A549 (cell line): ENCODE measurements around the gene CLCN7. TPM values are rescaled to one million over a fixed set of nuclear protein-coding genes. Genes with fewer than 3 reads are reported as not detected.

Source experiments
- ATAC-seq, 2 experiments: fragments of 200-7000 bp in 1 of 2; fragments of >200 bp in 1 of 2; cut with Nextera tagmentation in 1 of 2; cut with Tn5 transposase in 1 of 2; 3 replicates each; pipeline versions ENCODE4 v1.8.0 to v1.9.1; 2018 to 2020; ENCODE audit warnings: mild to moderate bottlenecking in 1 of 2, moderate library complexity in 1 of 2
- CTCF ChIA-PET: fragments of 300-600 bp; sonication (Branson Sonifier 250); formaldehyde crosslinking; extraction: SDS; loops from one replicate; lab custom pipeline; 2021; ENCODE audit warnings: antibody characterized with exemption, inconsistent platforms; lab: Yijun Ruan, JAX
- POLR2A ChIA-PET: fragments of 350-600 bp; formaldehyde crosslinking; extraction: SDS; loops from one replicate; lab custom pipeline; 2021; ENCODE audit warnings: antibody characterized with exemption, inconsistent platforms; lab: Yijun Ruan, JAX
- DNase-seq, 2 experiments: peaks; one replicate each; pipeline versions ENCODE4 v3.0.0 to v3.0.0-alpha.2; 2011 to 2016; ENCODE audit warnings: low read depth in 1 of 2, low spot score in 1 of 2
- FAIRE-seq: peaks from 2 replicates; lab custom pipeline; 2011; peaks lifted over from hg19 to GRCh38; lab: Jason Lieb, UNC
- H3K27ac ChIP-seq, 2 experiments: fragments of >200 bp; sonication (Bioruptor Twin); formaldehyde crosslinking; 3 replicates each; pipeline ENCODE4 v1.5.1; 2016 to 2017
- H3K4me1 ChIP-seq: fragments of >200 bp; sonication (Bioruptor Twin); formaldehyde crosslinking; 3 replicates; pipeline ENCODE4 v1.6.1; 2016
- H3K4me2 ChIP-seq: fragments of >200 bp; sonication (Bioruptor Twin); formaldehyde crosslinking; 3 replicates; pipeline ENCODE4 v1.6.1; 2016
- H3K4me3 ChIP-seq: fragments of >200 bp; sonication (Bioruptor Twin); formaldehyde crosslinking; 3 replicates; pipeline ENCODE4 v1.5.1; 2016
- H3K9me3 ChIP-seq: fragments of >200 bp; sonication (Bioruptor Twin); formaldehyde crosslinking; 3 replicates; pipeline ENCODE4 v1.6.1; 2016
- CBX2 ChIP-seq: fragments of 200-600 bp; sonication (generic); IDR thresholded peaks from 2 replicates; pipeline ENCODE4 v1.6.1; 2016; ENCODE audit warnings: low read depth, mild to moderate bottlenecking, borderline replicate concordance
- CEBPB ChIP-seq, 2 experiments: fragments of >200 bp in 1 of 2; sonication (Bioruptor Twin) in 1 of 2; formaldehyde crosslinking in 1 of 2; IDR thresholded peaks; 2 replicates each; pipeline ENCODE4 v1.6.1; 2012 to 2016
- EP300 ChIP-seq, 2 experiments: fragments of >200 bp; sonication (Bioruptor Twin); formaldehyde crosslinking; IDR thresholded peaks; 2 replicates in 1 of 2; 3 replicates in 1 of 2; pipeline ENCODE4 v1.6.1; 2016 to 2017
- FOSB ChIP-seq: fragments of 250-450 bp; sonication (Bioruptor Pico); IDR thresholded peaks from 2 replicates; pipeline ENCODE4 v1.5.0; 2020; ENCODE audit warnings: mild to moderate bottlenecking, moderate library complexity
- FOXS1 ChIP-seq: fragments of 250-450 bp; sonication (Bioruptor Pico); IDR thresholded peaks from 2 replicates; pipeline ENCODE4 v1.5.0; 2020; ENCODE audit warnings: mild to moderate bottlenecking, moderate library complexity
- GATA3 ChIP-seq: IDR thresholded peaks from 2 replicates; pipeline ENCODE4 v1.6.1; 2012; ENCODE audit warnings: borderline replicate concordance
- HEYL ChIP-seq: fragments of 250-450 bp; sonication (Bioruptor Pico); IDR thresholded peaks from 2 replicates; pipeline ENCODE4 v1.8.0; 2021; ENCODE audit warnings: mild to moderate bottlenecking, moderate library complexity
- JUN ChIP-seq, 2 experiments: fragments of >200 bp; sonication (Bioruptor Twin); formaldehyde crosslinking; IDR thresholded peaks; 2 replicates in 1 of 2; 3 replicates in 1 of 2; pipeline ENCODE4 v1.6.1; 2016 to 2017
- JUNB ChIP-seq: fragments of >200 bp; sonication (Bioruptor Twin); formaldehyde crosslinking; IDR thresholded peaks from 2 replicates; pipeline ENCODE4 v1.6.1; 2016
- NR3C1 ChIP-seq: fragments of >200 bp; sonication (Bioruptor Twin); formaldehyde crosslinking; IDR thresholded peaks from 3 replicates; pipeline ENCODE4 v1.6.1; 2017
- PHF8 ChIP-seq: fragments of 200-600 bp; sonication (generic); IDR thresholded peaks from 2 replicates; pipeline ENCODE4 v1.6.1; 2016; ENCODE audit warnings: low read depth, mild to moderate bottlenecking, antibody characterized with exemption, moderate library complexity, borderline replicate concordance
- RCOR1 ChIP-seq: fragments of 150-350 bp; IDR thresholded peaks from 2 replicates; pipeline ENCODE4 v1.6.1; 2014; ENCODE audit warnings: antibody characterized with exemption, low read length, low read depth
- RNF2 ChIP-seq: fragments of 200-600 bp; sonication (generic); IDR thresholded peaks from 2 replicates; pipeline ENCODE4 v1.6.1; 2016; ENCODE audit warnings: low read depth, mild to moderate bottlenecking, antibody characterized with exemption, moderate library complexity, borderline replicate concordance
- WGBS: methylation state at CpG from one replicate; pipeline ENCODE4 v1.1.6; 2017; ENCODE audit errors: missing lambda C conversion rate; 5-methylcytosine and 5-hydroxymethylcytosine counted together
- polyA plus RNA-seq, 4 experiments: library from polyadenylated mRNA; depleted of rRNA in 3 of 4; stranded (reverse); fragments of >200 nt; fragmentation: RNase III in 1 of 4; extraction: RNeasy Plus Mini Kit Qiagen cat#74134 plus additional on column Dnase treatment in 1 of 4; gene quantifications; 2 replicates in 3 of 4; 3 replicates in 1 of 4; pipeline ENCODE4 v1.2.3, GENCODE V29; 2011 to 2017
- TF ChIP-seq, protein P1 (sequence below): IDR thresholded peaks from 2 replicates; pipeline ENCODE4 v1.6.1; 2012
- TF ChIP-seq, protein P2 (sequence below): fragments of >200 bp; sonication (Bioruptor Twin); formaldehyde crosslinking; IDR thresholded peaks from 3 replicates; pipeline ENCODE4 v1.5.1; 2016
- TF ChIP-seq, protein P3 (sequence below): fragments of 250-450 bp; sonication (Bioruptor Pico); IDR thresholded peaks from 2 replicates; pipeline ENCODE4 v1.5.0; 2020; ENCODE audit warnings: low read depth, mild to moderate bottlenecking, moderate library complexity
- TF ChIP-seq, protein P4 (sequence below): fragments of >200 bp; sonication (Bioruptor Twin); formaldehyde crosslinking; IDR thresholded peaks from 2 replicates; pipeline ENCODE4 v1.6.1; 2016
- TF ChIP-seq, protein P5 (sequence below): fragments of 450-650 bp; IDR thresholded peaks from 2 replicates; pipeline ENCODE4 v1.6.1; 2014; ENCODE audit warnings: antibody characterized with exemption

CLCN7 gene
- polyA plus RNA-seq, 2 of the 4 experiments (the other 2 are of a cell fraction) = 17.2 to 69.7 TPM

DNA sequence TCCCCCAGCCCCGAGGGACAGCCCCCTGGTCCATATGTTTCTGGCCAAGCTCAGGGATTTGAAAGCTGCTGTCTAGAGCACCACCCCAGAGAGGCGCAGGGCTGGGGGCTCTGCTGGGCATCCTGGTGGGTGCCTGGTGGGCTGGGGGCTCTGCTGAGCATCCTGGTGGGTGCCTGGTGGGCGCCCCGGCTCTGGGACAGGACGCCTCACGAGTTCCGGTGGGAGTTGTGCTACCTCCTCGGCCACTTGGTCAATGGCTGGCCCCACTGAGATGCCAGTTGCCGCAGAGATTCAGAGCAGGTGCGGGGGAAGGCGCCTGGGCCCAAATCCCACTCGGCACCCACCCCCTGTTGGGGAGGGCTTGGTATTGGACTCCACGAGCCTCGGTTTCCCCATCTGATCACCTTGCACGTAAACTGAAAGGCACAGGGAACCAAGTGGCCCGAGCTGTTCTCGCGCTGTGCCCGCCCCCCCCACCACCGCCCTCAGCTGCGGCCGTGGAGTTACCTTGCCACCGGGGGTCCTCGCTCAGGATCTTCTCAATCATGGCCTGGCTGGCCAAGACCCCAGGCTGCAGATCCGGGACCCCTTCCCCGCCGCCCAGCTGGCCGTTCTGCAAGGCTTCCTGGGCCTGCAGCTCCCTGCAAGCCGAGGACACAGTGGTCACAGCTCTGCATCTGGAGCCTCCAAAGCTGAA, 73.6 kb downstream of the CLCN7 start:
- DNase-seq (no peak), ATAC-seq (no peak), FAIRE-seq (no peak)
- no peak overlapping the region for H3K4me2 ChIP-seq
- CTCF ChIA-PET = interaction anchor here (0.5 to 1.4 kb wide), 6 partner anchors 12 to 1192 kb away, joined by 3 to 6 read pairs (median 4); no protein-coding TSS in a partner anchor
- H3K4me3 ChIP-seq = no peak overlapping the region
- no peak overlapping the region for H3K27ac ChIP-seq
- POLR2A ChIA-PET = no interaction called here
- H3K9me3 ChIP-seq = no peaks in the 10 kb centered on the region
- 84% methylated on average over 14 of the region's 29 CpGs for WGBS
- H3K4me1 ChIP-seq = no peaks in the 10 kb centered on the region
- no peak for TF ChIP-seq RNF2
- TF ChIP-seq HEYL (CRISPR knock-in tag) = no peak
- no peak for TF ChIP-seq CEBPB (IDR thresholded peaks at IDR 0.05)
- TF ChIP-seq, protein P1, sequence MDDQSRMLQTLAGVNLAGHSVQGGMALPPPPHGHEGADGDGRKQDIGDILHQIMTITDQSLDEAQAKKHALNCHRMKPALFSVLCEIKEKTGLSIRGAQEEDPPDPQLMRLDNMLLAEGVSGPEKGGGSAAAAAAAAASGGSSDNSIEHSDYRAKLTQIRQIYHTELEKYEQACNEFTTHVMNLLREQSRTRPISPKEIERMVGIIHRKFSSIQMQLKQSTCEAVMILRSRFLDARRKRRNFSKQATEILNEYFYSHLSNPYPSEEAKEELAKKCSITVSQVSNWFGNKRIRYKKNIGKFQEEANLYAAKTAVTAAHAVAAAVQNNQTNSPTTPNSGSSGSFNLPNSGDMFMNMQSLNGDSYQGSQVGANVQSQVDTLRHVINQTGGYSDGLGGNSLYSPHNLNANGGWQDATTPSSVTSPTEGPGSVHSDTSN = no peak
- TF ChIP-seq, protein P2, sequence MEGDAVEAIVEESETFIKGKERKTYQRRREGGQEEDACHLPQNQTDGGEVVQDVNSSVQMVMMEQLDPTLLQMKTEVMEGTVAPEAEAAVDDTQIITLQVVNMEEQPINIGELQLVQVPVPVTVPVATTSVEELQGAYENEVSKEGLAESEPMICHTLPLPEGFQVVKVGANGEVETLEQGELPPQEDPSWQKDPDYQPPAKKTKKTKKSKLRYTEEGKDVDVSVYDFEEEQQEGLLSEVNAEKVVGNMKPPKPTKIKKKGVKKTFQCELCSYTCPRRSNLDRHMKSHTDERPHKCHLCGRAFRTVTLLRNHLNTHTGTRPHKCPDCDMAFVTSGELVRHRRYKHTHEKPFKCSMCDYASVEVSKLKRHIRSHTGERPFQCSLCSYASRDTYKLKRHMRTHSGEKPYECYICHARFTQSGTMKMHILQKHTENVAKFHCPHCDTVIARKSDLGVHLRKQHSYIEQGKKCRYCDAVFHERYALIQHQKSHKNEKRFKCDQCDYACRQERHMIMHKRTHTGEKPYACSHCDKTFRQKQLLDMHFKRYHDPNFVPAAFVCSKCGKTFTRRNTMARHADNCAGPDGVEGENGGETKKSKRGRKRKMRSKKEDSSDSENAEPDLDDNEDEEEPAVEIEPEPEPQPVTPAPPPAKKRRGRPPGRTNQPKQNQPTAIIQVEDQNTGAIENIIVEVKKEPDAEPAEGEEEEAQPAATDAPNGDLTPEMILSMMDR = no peak
- TF ChIP-seq FOSB (CRISPR knock-in tag) = no peak
- TF ChIP-seq, protein P3, sequence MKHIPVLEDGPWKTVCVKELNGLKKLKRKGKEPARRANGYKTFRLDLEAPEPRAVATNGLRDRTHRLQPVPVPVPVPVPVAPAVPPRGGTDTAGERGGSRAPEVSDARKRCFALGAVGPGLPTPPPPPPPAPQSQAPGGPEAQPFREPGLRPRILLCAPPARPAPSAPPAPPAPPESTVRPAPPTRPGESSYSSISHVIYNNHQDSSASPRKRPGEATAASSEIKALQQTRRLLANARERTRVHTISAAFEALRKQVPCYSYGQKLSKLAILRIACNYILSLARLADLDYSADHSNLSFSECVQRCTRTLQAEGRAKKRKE (CRISPR knock-in tag) = no peak

DNA sequence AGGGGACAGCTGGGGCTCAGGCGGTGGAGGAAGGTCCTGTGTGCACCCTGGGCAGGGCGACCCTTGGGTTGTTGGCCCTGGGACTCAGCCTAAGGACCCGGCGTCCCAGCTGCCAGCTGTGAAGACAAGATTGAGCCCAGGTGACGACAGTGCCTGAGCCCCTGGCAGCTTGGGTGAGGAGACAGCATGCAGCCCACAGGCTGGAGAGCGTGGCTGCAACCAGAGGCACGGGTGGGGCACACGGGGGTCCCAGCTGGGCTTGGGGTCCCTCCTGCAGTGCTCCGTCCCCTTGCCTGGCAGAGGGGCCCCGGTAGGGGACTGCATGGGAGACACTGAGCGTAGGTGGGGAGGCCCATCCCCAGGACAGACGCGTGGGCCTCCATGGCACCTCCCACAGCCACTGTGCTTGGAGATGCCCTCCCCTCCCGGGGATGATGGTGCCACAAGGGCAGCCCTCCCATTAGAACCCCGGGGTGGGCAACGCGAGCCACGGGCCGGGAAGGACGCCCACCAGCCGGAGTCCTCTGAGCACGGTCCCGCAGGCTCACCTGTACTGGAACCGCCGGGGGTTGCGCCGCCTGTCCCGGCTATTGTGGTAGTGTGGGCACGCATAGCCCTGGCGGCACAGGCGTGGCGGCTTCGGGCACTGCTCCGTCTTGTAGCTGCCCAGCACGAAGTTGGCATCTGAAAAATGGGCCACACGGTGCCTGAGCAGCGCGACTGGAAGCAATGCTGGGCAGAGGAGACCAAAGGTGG, 75.8 kb downstream of the CLCN7 start:
- FAIRE-seq = no peak
- Histone ChIP-seq H3K4me2 (no peak overlapping the region), H3K4me1 (no peaks in the 10 kb centered on the region), H3K9me3 (no peaks in the 10 kb centered on the region), H3K4me3 (no peak overlapping the region), H3K27ac (no peak overlapping the region)
- no peak for ATAC-seq
- TF ChIP-seq EP300 (IDR thresholded peaks at IDR 0.05) = no peak
- TF ChIP-seq, protein P4, sequence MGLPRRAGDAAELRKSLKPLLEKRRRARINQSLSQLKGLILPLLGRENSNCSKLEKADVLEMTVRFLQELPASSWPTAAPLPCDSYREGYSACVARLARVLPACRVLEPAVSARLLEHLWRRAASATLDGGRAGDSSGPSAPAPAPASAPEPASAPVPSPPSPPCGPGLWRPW = no peak
- TF ChIP-seq CEBPB (IDR thresholded peaks at IDR 0.05) = no peak
- TF ChIP-seq, protein P1 = no peak
- no peak for TF ChIP-seq HEYL (CRISPR knock-in tag)
- TF ChIP-seq RCOR1 = no peak
- TF ChIP-seq FOXS1 (CRISPR knock-in tag) = no peak
- no peak for TF ChIP-seq PHF8
- no peak for TF ChIP-seq JUNB
- no peak for TF ChIP-seq GATA3
- no peak for TF ChIP-seq JUN (IDR thresholded peaks at IDR 0.05)
- TF ChIP-seq NR3C1 = no peak
- TF ChIP-seq CBX2 = no peak
- TF ChIP-seq, protein P5, sequence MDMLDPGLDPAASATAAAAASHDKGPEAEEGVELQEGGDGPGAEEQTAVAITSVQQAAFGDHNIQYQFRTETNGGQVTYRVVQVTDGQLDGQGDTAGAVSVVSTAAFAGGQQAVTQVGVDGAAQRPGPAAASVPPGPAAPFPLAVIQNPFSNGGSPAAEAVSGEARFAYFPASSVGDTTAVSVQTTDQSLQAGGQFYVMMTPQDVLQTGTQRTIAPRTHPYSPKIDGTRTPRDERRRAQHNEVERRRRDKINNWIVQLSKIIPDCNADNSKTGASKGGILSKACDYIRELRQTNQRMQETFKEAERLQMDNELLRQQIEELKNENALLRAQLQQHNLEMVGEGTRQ = no peak
- POLR2A ChIA-PET = no interaction called here
- WGBS = 89% methylated on average over 24 of the region's 38 CpGs
- no peak for DNase-seq
- CTCF ChIA-PET = interaction anchor here (0.5 to 1.5 kb wide), 3 partner anchors 9 to 341 kb away, joined by 3 to 5 read pairs (median 4); no protein-coding TSS in a partner anchor
